ENCODE measurements around the gene GKN1. TPM values are rescaled to one million over a fixed set of nuclear protein-coding genes. Genes with fewer than 3 reads are reported as not detected.
A peak's percentile ranks its signal among the peaks of the same experiment; 100 is the strongest.

The GKN1 gene
- total RNA-seq, 2 donors from 2014 or later, result not detected

DNA sequence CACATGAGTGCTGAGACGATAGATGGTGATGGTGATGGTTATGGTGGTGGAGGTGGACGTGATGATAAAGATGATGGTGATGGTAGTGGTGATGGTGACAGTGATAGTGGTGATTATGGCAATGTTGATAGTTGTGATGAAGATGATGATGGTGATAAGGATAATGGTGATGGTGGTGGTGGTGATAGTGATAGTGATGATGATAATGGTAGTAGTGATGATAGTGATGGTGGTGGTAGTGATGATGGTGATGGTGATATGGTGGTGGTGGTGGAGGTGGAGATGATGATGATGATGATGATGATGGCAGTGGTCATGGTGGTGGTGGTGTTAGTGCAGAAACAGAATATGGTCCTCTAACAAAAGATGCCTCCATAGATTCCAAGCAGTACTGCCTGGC, 48.8 kb downstream of the GKN1 start:
- Histone ChIP-seq H3K4me1 (replicated peaks) (no peaks in the 10 kb centered on the region), H3K27me3 (replicated peaks; ENCODE audit: insufficient read depth) (no peaks in the 10 kb centered on the region), H3K36me3 (no peaks in the 10 kb centered on the region), H3K27ac (no peak overlapping the region), H3K4me3 (no peak overlapping the region), H3K9me3 (no peaks in the 10 kb centered on the region)
- intact Hi-C loops (cut with DNase I), result no loop called here
- TF ChIP-seq POLR2A (IDR thresholded peaks at IDR 0.05) (no peak), POLR2AphosphoS5 (IDR thresholded peaks at IDR 0.05) (no peak)
- TF ChIP-seq, protein P1, sequence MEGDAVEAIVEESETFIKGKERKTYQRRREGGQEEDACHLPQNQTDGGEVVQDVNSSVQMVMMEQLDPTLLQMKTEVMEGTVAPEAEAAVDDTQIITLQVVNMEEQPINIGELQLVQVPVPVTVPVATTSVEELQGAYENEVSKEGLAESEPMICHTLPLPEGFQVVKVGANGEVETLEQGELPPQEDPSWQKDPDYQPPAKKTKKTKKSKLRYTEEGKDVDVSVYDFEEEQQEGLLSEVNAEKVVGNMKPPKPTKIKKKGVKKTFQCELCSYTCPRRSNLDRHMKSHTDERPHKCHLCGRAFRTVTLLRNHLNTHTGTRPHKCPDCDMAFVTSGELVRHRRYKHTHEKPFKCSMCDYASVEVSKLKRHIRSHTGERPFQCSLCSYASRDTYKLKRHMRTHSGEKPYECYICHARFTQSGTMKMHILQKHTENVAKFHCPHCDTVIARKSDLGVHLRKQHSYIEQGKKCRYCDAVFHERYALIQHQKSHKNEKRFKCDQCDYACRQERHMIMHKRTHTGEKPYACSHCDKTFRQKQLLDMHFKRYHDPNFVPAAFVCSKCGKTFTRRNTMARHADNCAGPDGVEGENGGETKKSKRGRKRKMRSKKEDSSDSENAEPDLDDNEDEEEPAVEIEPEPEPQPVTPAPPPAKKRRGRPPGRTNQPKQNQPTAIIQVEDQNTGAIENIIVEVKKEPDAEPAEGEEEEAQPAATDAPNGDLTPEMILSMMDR (IDR thresholded peaks at IDR 0.05), result no peak
- DNase-seq (ENCODE audit: low spot score), result no peak
- 100% methylated on average over 2 of the region's 2 CpGs for WGBS

DNA sequence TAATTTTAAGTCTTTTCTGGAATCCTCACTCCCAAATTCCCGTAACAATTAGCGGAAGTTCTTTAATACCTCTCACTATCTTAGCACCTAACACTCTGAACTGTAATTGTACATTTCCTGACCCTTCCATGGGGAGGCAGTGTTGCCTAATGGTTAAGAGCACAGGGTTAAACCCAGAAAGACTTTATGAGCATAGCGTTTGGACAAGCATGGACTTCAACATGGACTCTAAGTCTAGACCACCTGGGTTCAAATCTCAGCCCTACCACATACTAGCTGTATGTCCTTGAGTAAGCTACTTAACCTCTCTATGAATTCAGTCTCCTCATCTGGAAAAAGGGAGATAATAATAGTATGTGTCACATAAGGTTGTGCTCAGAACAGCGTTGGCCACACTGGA, 51.6 kb downstream of the GKN1 start:
- 80% methylated on average over 4 of the region's 4 CpGs for WGBS
- H3K9me3 ChIP-seq, result no peaks in the 10 kb centered on the region
- H3K4me1 ChIP-seq (replicated peaks), result no peaks in the 10 kb centered on the region
- intact Hi-C loops (cut with DNase I), result no loop called here
- TF ChIP-seq, protein P1 (IDR thresholded peaks at IDR 0.05), result peak in 3 of 4 experiments; percentile 45 to 71 (median 62)
- no peak for TF ChIP-seq POLR2A (IDR thresholded peaks at IDR 0.05)
- peak; percentile 26 for TF ChIP-seq POLR2AphosphoS5 (IDR thresholded peaks at IDR 0.05)
- no peaks in the 10 kb centered on the region for H3K36me3 ChIP-seq
- H3K4me3 ChIP-seq, result no peak overlapping the region
- H3K27me3 ChIP-seq (replicated peaks; ENCODE audit: insufficient read depth), result no peaks in the 10 kb centered on the region
- peak; percentile 32 for DNase-seq (ENCODE audit: low spot score)
- H3K27ac ChIP-seq, result no peak overlapping the region

DNA sequence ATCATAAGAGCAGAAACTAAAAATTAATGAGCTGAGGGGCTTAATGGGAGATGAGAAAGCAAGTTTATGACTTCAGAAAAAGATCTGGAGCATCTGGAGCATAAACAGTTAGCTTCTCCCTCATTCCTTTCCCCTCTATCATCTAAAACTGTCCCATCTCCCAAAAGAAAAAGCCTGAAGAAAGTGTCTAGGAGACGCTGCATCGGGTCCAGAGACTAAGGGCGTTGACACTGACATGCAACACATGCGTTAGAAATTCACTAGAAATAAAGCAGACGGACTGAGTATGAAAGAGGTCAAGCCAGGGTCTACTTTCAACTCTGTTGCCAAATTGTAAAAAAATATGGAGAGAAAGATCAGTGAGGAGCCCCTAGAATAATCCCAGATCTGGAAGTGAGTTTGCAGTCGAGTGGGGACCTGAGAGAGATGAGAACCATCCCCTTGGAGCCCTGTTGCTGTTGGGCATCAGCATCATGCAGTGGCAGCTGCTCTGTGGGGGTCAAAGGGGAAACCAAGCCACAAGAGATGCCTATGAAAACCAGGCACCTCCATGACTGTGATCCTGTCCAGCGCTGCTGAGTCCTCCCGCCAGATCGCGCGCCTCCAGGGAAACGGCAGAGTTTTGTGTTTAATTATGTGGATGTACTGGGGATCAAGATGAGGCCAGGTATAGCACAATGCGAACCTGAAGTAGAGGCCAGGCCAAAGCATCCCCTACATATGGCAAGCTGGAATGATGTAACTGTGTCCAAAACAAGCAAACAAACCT, 52.4 kb downstream of the GKN1 start:
- Histone ChIP-seq H3K27me3 (replicated peaks; ENCODE audit: insufficient read depth) (no peaks in the 10 kb centered on the region), H3K9me3 (no peaks in the 10 kb centered on the region), H3K4me3 (no peak overlapping the region), H3K27ac (no peak overlapping the region), H3K4me1 (replicated peaks) (no peaks in the 10 kb centered on the region), H3K36me3 (no peaks in the 10 kb centered on the region)
- TF ChIP-seq, protein P1 (IDR thresholded peaks at IDR 0.05), result no peak
- TF ChIP-seq POLR2A (IDR thresholded peaks at IDR 0.05) (no peak), POLR2AphosphoS5 (IDR thresholded peaks at IDR 0.05) (no peak)
- WGBS, result 91% methylated on average over 13 of the region's 13 CpGs
- intact Hi-C loops (cut with DNase I), result no loop called here
- no peak for DNase-seq (ENCODE audit: low spot score)

Other genes starting within 250 kb of the GKN1 start
- 1 to 10 TPM; 5.0 to 6.2 TPM for gene ARHGAP25, start 239.8 kb upstream of the GKN1 start, total RNA-seq
- gene BMP10, start 103.2 kb upstream of the GKN1 start, total RNA-seq, result not detected
- not detected for gene GKN2, start 21.7 kb upstream of the GKN1 start, total RNA-seq
- 10 to 100 TPM; 25.8 to 48.7 TPM for gene ANTXR1, start 38.5 kb downstream of the GKN1 start, total RNA-seq